Stimulated activated CD8-positive, alpha-beta memory T cell treated with anti-CD3 and anti-CD28 coated beads, Interleukin-7, amount 100 ng/mL, for 48 hours (primary cell): ENCODE data around the gene GH1.
"Not testable (repeated sequence)": the region's sequence is repeated elsewhere in the genome, so short reads cannot be mapped to it uniquely, and the experiment has no call there.

Experiments
- DNase-seq, 2 donors: peaks; one replicate each; pipeline ENCODE4 v3.0.0-alpha.2; 2020; ENCODE audit warnings: low read depth in 1 of 2; ENCODE audit errors: extremely low read depth in 1 of 2

Gene GH1

DNA sequence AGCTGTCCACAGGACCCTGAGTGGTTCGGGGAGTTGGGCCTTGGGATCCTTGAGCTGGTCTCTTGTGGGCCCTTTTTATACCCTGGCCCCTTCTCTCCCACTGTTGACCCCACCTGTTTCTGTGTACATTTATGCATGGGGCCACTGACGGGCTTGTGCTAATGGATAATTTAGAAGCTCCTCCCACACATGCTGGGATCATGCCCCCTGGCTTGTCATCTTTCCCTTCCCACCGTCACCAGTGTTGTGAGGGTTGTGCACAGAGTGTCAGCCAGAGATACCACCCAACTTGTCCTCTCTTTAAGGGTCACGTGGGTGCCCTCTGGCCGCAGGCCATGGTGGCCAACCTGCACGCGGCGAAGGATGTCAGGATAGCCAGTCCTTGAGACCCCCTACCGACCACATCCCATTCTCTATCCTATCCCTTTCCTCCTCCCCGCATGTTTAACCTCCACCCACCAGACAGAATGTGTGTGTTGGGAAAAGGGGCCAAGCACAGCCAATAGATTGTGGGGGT is at the start of gene GH1:
GH1 (minus strand) TSS at position 51 of the 517 bp plus-strand sequence. CDS start 63 bp downstream, outside the sequence.
- DNase-seq: not testable (repeated sequence)

DNA sequence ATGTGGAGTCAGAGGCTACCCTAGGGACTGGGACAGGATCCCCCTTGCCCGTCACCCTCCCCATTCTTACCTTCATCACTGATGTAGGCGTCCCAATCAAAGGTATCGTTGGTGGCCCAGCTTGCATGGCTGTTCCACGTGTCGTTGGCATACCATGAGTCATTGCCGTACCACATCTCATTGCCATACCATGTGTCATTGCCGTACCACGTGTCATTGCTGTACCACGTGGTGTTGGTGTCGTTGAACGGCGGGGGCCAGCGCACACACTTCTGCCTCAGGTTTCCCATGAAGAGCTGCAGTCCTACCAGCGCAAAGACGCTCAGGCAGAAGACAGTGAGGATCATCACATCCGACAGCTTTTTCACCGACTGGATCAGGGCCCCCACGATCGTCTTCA is 49.3 kb upstream of the GH1 start:
- DNase-seq: no peak

DNA sequence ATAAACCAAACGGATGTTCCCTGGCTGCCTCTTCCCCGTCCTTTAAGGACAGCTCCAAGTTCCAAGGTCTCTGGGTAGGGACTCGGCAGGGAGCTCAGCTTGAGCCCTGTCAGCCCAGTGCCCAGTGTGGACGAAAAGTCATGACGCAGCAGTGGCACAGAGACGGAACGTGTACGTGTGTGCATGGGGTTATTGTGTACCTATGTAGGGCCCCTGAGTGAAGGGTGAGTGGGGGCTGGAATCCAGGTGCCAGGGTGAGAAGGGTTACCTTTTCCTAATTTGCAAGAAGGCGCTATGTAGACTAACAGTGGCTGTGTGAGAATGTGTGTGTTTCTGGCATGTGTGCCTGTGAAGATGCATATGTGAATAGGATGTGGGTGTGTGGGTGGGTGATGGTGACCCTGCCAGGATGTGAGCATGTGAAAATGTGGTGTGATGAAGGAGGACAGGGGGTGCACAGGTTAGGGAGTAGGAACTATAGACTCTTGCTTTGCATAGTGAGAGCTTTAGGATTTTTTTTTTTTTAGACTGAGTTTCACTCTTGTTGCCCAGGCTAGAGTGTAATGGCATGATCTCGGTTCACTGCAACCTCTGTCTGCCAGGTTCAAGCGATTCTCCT is 48.1 kb upstream of the GH1 start:
- DNase-seq: peak in 1 of 2 donors; percentile 44

DNA sequence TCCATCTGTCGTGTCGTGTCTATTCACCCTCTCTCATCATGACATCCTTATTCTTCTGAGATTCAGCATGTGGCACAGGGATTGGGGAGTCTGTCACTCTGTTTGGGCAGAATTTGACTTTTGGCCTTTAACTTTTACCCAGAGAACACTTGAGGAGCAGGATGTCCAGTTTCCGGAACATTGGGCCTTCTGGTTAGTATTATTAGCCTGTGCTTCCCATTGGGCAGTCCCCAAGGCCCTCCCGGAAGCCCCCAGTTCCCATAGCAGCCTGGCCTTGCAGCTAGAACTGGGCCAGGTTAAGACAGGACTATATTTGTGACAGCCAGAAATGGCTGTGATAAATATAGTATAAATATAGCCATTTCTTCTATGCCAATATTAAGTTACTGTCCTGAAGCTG is 44.5 kb upstream of the GH1 start:
- DNase-seq: no peak

DNA sequence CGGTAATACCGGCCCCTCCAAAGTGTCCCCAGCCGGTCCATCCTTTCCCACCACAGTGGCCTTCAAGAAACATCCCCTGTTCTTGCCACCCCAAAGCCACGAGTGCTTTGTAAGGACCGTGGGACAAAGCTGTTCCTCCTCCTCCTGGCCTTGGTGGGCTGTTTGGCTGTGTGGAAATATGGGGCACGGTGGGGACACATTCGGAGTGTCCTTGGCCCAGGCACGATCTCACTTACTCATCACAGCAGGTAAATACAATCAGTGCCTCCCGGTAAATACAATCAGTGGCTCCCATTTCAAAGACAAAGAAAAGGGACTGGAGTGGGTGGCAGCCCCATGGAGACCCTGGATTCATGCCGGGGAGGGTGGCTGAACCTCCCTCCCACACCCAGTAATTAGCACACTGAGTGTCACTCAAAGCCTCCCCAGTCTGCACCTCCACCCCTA is 43.7 kb upstream of the GH1 start:
- DNase-seq: no peak

DNA sequence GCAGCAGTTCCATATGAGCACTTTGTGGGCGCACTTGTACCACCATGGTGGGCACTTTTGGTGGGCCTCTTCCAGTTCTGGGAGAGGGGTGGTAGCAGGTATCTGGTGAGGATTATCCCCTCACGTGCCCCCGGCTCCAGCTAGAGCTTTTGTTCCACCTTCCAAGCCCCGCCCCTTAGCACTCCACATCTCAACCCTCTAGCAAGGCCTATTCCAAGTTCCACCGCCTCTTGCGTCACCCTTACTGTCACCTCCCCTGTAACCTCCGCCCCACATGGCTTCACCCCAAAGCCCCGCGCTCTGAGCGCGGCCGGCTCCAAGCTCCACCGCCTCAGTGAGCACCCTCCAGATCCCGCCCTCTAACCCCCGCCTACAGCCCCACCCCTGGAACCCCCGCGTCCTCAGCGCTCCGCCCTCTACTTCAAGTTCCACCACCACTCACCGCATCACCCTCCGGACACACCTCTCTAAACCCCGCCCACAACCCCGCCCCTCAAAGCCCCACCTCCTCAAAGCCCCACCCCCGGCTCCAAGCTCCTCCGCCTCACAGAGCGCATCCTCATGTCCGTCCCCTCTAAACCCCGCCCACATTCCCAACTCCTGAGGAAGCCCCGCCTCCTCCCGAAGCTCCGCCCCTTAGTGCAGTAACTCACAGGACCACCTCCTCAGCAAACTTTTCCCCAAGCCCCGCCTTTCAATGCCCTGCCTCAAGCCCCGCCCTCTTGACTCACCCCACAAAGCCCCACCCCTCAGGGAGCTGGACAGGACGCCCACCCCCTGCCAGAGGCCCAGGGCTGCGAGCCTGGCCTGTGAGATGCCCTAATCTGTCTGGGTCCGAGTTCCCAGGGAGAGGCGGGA is 42.9 kb upstream of the GH1 start:
- peak in 1 of 2 donors; percentile 33 for DNase-seq

DNA sequence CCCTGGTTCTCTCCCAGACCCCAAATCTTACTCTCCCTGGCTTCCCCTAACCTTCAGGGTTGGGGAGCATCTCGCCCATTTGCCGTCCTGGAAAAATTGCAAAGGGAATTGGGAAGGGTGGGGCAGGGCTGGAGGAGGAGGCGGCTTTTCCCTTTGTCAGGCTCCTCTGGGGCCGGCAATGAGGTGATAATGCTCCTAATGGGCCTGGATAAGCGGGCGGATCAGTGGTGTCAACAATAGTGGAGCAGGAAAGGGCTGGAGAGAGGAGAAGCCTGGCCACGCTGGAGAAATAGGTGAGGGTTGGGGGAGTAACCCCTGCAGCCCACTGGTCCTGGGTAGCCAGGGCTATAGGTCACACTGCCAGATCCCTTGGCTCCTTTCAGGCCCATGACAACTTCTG is 41.8 kb upstream of the GH1 start:
- no peak for DNase-seq

DNA sequence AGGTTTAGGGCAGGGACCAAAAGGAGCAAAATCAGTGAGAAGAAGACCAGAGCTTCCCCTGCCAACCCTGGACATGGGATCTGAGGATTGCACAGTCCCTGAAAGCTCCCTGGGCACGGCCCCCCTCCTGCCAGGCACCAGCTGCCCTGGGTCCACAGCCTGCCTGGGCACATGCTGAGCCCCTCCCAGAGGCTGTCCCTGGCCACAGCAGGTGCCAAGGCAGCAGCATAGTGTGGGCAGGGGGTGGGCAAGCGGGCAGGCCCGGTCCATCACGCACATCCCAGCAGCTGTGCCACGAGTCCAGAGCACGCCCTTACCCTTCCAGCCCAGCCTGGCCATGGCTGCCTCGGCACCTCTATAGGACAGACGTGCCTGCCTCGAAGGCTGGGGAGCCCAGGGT is 41.4 kb upstream of the GH1 start:
- DNase-seq: no peak

DNA sequence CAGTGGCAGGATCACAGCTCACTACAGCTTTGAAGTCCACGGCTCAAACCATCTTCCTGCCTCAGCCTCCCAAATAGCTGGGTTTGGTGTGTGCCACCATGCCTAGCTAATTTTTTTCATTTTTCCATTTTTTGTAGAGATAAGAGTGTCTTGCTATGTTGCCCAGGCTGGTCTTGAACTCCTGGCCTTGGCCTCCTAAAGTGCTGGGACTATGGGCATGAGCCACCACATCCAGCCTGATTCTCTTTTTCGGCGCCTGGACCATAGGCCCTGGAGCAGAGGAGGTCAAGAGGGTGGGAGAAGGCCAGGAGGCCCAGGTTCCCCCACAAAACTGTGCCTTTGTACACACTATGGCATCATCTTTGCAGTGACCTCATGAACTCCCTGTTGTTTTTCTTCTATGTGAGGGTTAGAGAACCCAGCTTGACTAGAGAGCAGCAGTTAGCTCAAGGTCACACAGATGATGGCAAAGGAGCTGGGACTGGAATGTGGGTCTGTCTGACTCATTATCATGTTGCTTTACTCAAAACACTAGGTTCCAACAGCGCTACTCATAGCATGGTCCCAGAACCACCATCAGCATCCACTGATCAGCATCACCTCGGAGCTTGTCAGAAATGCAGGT is 37.8 kb upstream of the GH1 start:
- no peak for DNase-seq

DNA sequence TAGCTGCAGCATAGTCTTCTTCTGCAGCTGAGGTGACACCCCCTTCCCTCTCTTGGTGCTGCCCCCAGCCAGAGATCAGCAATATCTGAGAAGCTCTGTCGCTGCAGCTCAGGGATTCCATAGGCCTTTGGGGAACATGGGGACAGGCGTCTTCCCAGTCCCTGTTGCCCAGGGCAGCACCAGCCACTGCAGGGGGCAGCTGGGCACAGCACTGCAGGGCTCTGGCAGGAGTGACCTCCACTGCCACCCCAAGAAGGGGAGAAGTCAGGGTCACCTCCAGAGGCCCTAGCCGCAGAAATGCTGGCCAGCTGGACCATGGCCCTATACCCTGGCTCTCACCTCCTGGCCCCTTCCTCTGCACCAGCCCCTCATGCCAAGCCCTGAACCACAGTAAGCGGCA is 37.2 kb upstream of the GH1 start:
- DNase-seq: no peak

DNA sequence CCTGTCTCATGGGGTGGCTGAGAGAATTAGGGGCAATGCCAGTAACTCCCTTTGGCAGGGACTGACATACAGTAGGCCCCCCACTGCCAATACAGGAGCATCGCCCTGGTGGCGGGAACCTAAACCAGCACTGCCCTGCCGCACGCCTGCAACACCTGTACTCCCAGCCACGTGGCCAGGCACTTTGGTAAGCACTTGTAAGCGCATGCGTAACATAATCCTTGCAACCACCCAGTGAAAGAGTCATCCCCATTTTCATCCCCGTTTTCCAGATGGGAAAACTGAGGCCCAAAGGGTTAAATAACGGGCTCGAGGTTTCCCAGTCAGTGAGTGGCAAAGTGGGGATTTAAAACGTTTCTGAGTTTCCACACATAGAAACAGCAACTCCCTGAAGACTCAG is 36.6 kb upstream of the GH1 start:
- no peak for DNase-seq

DNA sequence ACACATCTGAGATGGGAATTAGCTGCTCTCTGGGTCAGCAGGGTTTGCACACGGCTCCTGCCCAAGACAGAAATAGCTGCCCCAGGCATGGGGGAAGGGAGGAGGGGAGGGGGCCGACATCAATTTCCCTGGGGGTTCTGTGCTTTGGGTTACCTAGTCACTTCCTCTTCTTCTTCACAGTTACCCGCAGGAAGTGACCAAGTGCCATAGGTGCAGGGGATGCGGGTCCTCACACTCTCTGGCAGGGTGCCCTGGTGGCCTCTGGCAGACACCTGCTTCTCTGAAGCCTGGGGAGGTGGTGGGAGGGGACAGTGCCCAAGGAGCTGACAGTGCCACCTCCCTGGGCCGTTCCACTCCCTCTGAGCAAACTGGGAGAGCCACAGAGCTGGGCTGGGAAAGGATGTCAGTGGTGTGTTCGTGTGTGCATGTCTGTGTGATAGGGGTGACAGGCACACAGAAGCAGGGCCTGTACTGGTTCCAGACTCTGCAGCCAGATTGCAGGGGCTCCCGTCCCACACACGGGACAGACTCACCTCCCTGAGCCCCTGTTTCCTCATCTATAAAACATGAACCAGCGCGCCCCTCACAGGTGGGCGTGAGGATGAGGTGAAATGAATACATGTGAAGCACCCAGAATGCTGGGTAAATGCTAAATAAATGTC is 35.9 kb upstream of the GH1 start:
- no peak for DNase-seq

DNA sequence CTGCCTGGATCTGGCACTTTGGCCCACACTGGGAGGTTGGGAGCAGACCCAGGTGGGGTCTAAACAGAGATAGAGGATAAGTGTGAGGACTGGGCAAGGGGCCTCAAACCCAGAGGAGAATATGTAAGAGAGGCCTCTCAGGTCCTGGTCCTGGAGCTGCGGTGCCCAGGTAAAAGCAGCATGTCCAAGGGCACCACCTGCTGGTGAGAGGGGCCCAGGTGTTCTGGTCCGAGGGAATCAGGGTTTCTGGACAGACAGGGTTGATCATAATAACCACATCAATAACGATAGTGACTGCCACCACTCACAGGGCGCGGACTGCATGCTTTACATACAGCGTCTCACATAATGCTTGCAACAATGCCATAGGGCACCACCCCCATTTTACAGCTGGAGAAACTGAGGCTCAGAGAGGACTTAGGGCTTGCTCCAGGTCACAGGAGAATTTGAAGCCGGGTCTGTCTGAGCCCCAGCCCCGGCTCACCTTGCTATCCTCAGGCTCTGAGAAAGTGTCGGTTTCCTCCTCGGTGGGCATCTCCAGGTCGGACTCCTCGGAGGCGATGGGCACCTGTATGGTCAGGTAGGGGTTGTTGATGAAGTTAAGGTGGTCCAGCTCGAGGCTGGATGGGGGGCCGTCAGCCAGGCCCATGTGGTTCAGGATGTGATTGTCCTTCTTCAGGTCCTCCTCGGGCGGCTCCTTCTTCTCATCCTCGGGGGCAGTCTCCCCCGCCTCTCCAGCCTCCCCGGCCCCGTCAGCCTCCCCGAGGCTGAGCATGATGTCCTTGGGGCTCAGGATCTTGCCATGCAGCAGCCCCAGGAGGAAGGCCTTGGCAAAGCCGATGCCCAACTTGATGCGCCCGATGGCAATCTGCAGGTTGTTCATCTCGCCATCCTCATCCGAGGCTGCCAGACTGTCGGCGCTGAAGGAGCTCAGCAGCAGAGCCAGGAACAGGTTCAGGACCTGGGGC is 32.6 kb upstream of the GH1 start:
- no peak for DNase-seq

DNA sequence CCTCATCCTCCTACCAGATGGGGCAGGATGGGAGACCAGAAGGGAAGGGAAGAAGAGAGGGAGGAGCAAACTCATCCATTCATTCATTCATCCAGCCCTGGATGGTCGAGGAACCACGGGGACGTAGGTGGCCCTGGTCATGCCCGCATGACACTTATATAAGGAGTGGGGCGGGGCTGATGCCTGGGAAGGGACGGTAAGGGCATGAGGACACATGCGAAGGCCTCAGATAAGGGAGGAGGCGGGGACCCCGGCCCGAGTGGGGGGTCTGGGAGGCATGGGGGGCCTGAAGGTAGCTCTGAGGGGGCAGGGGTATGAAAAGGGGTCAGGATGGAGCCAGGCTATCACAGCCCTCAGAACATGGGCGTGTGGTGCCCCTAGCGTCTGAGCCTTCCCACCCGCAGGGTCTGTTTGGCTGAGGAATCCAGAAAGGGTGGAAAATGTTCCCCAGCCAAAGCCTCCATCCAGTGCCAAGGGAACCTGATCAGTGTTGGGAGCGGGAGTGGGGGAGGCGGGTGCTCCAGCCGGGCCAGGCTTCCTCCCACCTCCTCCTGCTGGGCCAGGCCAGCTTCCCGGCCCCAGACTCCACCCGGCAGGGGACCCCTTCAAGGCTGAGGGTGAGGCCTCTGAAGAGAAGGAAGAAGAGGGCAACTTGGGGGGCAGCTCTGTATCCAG is 31.1 kb upstream of the GH1 start:
- DNase-seq: no peak

DNA sequence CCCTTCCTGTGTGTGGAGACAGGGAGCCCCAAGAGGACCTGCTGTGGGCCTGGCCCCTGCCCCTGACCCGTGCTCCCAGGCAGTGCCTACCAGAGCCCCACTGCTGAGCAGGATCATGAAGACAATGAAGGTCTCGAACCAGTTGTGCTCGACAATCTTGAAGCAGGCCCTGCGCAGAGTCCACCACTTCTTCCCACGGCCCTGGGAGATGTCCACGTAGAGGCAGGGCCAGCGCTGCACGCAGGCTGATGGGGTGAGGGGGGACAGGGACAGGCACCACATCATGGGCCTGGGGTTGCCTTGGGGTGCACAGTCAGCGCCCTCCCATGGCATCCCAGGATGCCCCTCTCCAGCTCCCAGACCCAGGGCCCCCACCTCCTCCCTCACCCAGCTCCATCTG is 29.9 kb upstream of the GH1 start:
- DNase-seq: no peak

DNA sequence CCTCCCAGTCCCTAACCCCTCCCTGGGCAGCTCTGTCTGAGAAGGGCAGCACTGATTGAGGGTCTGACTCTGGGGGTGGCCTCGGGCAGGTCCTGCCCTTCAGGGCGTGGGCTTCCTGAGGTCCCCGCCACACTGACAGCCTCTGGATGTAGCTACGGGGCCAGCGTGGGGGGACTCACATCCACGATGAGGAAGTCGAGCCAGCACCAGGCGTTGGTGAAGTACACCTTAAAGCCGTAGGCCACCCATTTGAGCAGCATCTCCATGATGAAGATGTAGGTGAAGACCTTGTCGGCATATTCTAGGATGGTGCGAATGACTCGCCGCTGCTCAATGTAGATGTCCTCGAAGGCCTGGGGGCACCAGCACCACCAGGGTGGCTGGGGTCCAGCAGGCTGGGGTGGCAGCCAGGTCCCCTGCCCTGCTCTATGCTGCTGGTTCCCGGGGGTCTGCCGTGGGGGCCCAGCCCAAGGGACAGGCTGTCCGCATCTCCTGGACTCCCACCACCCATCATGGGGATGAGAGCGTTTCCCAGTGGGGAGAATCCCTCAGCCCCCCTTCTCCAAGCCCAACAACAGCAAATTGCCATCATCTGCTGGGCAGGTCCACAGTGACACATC is 29.2 kb upstream of the GH1 start:
- no peak for DNase-seq

DNA sequence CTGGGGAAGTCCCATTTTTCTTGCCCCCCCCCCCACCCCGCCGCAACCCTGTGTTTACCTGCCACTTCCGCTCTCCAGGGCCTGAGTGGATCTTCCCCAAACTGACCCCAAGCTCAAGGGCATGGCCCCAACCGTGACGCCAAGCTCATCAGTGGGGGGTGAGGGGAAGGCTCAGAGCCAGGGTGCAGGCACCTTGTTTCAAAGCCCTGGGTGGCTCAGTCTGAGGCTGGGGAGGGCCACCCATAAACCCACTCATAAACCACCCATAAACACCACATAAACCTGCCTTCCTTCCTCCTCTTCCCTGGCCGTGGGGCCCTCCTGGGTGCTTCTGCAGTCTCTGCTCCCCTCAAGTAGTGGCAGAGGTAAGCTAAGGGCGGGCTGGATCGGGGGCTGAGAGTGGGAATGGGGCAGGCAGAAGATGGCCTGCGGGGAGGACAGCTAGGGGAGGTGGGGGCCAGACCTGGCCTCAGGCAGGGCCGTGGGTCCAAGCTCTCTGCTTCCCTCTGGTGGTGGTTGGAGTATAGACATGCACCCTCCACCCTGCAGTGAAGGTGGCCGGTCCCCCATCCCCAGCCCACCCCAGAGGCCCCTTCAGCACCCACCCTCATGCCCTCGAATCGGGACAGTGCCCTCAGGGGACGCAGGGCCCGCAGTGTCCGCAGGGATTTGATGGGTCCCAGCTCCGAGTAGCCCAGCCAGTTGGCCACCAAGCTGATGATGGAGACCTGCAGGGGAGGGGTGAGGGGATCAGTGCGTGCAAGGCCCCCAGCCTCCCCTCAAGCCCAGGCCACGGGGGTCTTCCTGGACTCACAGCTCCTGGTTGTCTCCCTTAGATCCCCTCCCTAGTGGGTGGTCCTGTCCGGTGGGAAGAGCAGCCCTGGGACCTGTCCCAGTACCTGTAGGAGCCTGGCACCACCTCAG is 28.1 kb upstream of the GH1 start:
- peak in 1 of 2 donors; percentile 24 for DNase-seq
